ENCODE results near the gene AEBP1. TPM values are rescaled to one million over a fixed set of nuclear protein-coding genes. Genes with fewer than 3 reads are reported as not detected.

Gene AEBP1
- total and polyA plus RNA-seq, 3 donors from 2014 or later, result 74.5 to 168 (median 102) TPM

DNA sequence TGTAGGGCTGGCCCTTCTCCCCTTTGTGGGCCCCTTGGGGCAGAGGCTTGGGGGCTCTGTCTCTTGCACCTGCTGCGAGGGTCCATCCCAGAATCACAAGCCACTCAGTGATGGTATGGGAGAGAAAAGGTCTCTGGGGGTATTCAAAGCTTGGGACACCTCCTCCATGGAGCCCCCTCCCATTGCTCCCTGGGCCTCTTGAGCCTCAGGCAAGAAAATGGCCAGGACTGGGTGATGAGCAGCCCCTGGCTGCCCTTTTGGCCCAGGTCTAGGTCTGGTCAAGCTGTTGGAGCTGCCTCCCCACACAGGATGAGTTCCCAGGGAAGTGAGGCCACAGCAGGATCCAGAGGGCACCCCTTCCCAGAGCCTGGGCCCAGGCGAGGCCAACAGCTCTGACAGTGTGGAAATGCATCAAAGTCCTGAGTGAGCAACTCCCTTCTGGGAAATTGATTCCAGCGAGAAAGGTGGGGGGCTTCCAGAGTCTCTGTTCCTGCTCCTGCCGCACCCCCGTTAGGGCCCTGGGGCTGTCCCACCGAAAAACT, 40.4 kb downstream of the AEBP1 start:
- no peak for DNase-seq

DNA sequence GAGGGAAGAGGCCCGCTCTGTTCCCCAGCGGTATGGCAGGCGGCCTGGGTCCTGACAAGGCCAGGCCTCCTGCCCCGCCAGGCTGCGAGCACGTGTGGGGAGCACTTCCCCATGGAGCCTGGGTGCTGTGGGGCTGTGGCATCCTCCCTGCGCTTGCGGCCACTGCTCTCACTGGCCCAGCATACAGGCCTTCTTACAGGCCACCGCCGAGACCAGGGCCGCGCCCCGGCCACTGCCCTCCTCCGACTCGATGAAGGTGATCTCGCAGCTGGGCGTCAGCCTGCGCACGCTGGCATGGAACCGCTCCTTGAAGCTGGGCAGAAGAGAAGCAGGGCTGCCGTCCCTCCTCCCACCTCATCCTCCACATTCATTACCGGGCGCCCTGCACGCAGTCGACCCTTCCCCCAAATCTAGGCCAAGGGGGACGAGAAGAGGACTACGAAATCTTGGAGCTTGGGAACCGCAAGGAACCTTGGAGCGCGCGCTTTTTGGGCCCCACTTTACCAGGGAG, 40.9 kb downstream of the AEBP1 start:
- intact Hi-C loops (cut with DNase I; ENCODE audit: low total_unique reads), result no loop called here
- no peaks in the 10 kb centered on the region for H3K36me3 ChIP-seq (ENCODE audit: low read depth, missing control alignments)
- peaks cover 5% of the 10 kb centered on the region for H3K4me1 ChIP-seq
- WGBS, 2 donors, result 53 to 65% methylated on average over 13 to 31 of the region's 31 CpGs
- H3K4me3 ChIP-seq, result peak overlapping the region in 1 of 2 donors; percentile 51
- no peaks in the 10 kb centered on the region for H3K27me3 ChIP-seq
- no peaks in the 10 kb centered on the region for H3K9me3 ChIP-seq
- TF ChIP-seq POLR2A (IDR thresholded peaks at IDR 0.05) (no peak), CTCF (IDR thresholded peaks at IDR 0.05) (no peak)
- no peak overlapping the region for H3K27ac ChIP-seq
- no peak for DNase-seq

More for the DNA sequence above, 40.4 kb downstream of the AEBP1 start:
- H3K4me1 ChIP-seq, result peaks cover 5% of the 10 kb centered on the region
- no peaks in the 10 kb centered on the region for H3K9me3 ChIP-seq
- H3K4me3 ChIP-seq, result no peak overlapping the region
- intact Hi-C loops (cut with DNase I; ENCODE audit: low total_unique reads), result no loop called here
- H3K27ac ChIP-seq, result no peak overlapping the region
- H3K27me3 ChIP-seq, result no peaks in the 10 kb centered on the region
- TF ChIP-seq POLR2A (IDR thresholded peaks at IDR 0.05) (no peak), CTCF (IDR thresholded peaks at IDR 0.05) (no peak)
- no peaks in the 10 kb centered on the region for H3K36me3 ChIP-seq (ENCODE audit: low read depth, missing control alignments)
- 65 to 69% methylated on average over 6 of the region's 6 CpGs for WGBS, 2 donors

- H3K4me1 ChIP-seq, result peaks cover 5% of the 10 kb centered on the region
- H3K9me3 ChIP-seq, result no peaks in the 10 kb centered on the region
- peak overlapping the region; percentile 41 to 51 for H3K4me3 ChIP-seq
- H3K27me3 ChIP-seq, result no peaks in the 10 kb centered on the region
- no peaks in the 10 kb centered on the region for H3K36me3 ChIP-seq (ENCODE audit: low read depth, missing control alignments)
- no peak for DNase-seq
- TF ChIP-seq POLR2A (IDR thresholded peaks at IDR 0.05) (no peak), CTCF (IDR thresholded peaks at IDR 0.05) (no peak)
- WGBS, 2 donors, result 9% methylated on average over 26 of the region's 53 CpGs; no CpG with 5 or more reads in 1 of the 2 donors
- intact Hi-C loops (cut with DNase I; ENCODE audit: low total_unique reads), result no loop called here
- H3K27ac ChIP-seq, result no peak overlapping the region
Observed at GRCh38 chr7:44145479-44145968, 41.4 kb downstream of the AEBP1 start.

DNA sequence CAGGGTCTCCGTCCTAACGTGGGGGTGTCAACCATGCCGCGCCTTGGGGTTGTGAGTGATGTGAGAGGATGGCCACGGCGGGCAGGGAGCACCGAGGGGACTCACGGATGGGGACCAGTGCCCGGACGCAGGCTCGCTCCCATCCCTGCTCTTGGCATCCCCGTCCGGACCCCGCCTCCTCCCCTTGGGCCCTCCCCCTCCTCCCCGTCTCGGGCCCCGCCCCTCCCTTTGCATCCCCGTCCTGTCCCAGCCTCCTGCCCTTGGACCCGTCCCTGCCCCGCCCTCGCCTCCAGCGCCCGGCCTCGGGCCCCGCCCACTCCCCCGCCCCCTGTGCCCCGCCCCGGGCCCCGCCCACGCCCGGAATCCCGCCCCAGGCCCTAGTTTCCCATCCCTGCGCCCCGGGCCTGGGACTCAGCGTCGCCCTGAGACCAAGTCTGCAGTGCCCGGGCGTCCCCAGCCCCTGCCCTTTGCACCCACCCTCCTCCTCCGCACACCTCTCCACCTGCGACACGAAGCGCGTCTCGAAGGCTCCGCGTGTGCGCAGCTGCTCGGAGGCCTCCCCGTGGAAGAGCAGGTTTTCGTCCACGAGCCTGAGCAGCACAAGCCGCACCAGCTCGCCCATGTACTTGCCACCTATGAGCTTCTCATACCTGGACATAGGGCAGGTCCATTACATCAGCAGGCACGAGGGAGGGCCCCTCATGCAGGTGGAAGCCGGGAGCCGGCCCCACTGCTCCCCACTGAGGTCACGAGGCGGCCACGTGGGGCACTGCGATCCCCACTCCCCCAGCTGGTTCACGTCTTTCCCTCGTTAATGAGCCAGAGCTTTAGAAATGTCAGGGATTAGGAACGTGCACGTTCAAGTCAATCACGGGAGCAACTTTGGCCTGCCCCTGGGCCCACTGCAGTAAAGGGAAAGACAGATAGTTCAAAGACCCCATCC, 42.1 kb downstream of the AEBP1 start:
- no peak for TF ChIP-seq POLR2A (IDR thresholded peaks at IDR 0.05)
- no peak for TF ChIP-seq CTCF (IDR thresholded peaks at IDR 0.05)

More for the DNA sequence above, 42.1 kb downstream of the AEBP1 start:
- H3K9me3 ChIP-seq, result no peaks in the 10 kb centered on the region
- intact Hi-C loops (cut with DNase I; ENCODE audit: low total_unique reads), result no loop called here
- peak overlapping the region; percentile 41 to 51 for H3K4me3 ChIP-seq
- 23 to 26% methylated on average over 30 to 50 of the region's 65 CpGs for WGBS, 2 donors
- no peak overlapping the region for H3K27ac ChIP-seq
- no peaks in the 10 kb centered on the region for H3K27me3 ChIP-seq
- peak; percentile 77 for DNase-seq
- H3K36me3 ChIP-seq (ENCODE audit: low read depth, missing control alignments), result no peaks in the 10 kb centered on the region
- peaks cover 5% of the 10 kb centered on the region for H3K4me1 ChIP-seq

All from testis (tissue), 3 donors.